LoVo (cell line): ENCODE data around the gene ZIC5.

Experiments used
- DNase-seq: peaks from one replicate; pipeline ENCODE4 v3.0.0-alpha.2; 2016; ENCODE audit warnings: low spot score

ZIC5 gene

DNA sequence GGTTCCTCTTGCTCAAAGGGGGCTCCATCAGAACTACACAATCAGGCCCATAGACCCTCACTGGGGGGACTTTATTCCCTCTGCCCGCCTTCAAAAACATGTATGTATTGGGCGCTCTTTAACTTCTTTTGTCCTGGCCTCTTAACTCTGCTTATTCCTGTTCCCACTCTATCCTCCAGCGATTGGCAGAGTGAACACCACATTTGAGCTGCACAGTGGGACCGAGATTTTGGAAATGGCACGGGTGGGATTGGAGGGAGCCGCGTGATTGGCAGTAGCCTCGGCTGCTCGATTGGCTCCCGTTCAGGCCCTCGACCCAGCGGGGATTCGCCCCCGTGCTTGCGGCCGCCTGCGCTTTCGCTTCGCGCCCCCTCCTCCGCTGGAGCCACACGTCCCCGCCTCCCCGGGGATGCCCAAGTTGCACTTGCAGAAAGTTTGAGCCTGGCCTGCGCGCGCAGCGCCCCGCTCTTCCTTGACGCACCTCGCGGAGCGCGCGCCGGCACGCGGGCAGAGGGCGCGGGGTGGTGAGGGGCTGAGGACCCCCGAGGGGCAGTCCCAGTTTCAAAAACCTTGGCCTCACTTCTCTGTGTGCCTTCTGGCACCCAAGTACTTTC is at the start of gene ZIC5:
Gene ZIC5, minus strand, starts transcription at position 192 of the 614 bp plus-strand sequence. Its CDS starts 164 bp downstream, at position 28.
- DNase-seq, result no peak

DNA sequence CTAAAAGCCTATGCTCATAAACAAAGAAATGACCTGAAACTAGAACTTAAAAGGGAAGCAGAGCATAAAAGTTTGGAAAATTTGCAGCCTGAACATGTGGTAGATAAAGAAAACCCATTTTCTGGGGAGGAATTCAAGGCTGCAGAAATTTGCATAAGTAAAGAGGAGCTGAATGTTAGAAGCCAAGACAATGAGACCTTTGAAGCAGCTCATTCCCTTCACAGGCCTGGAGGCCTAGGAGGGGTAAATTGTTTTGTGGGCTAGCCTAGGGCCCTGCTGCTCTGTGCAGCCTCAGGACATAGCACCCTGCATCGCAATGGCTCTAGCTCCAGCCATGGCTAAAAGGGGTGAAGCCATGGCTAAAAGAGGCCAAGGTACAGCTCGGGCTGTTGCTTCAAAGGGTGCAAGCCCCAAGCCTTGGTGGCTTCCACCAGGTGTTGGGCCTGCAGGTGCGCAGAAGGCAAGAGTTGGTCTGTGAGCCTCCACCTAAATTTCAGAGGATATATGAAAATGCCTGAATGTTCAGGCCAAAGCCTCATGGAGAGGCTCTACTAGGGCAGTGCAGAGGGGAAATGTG is 48.3 kb upstream of the ZIC5 start:
- DNase-seq, result no peak

DNA sequence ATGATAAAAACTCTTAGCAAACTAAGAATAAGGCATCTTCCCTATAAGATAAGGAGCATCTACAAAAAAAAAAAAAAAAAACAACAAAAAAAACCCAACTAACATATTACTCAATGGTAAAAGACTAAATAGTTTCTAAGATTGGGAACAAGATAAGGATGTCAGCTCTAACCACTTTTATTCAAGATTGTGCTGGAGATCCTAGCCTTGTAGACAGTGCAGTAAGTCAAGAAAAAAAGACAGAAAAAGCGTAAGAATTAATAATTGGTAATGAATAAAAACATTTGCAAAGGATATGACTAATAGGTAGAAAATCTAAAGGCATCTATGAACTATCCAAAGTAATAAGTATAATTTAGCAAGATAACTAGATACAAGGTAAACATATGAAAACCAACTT is 43.1 kb upstream of the ZIC5 start:
- DNase-seq, result no peak

DNA sequence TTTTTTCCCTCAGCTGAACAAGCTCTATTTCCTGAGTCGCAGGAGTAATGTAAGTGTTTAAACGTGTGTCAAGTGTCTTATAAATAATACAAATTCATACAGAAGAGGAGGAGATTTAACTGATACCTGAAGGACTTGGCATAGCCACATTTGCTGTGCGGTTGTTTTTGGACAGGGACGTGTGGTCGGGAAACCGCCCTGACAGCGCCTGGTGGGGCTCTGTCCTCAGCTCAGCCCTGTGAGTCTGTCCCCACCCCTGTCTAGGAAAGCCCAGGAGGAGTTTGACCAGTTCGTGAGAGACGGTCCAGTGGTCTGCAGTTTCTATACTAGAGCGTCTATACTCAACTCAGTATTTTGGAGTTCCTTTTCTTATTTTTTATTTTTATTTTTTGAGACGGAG is 26.7 kb upstream of the ZIC5 start:
- DNase-seq, result no peak

DNA sequence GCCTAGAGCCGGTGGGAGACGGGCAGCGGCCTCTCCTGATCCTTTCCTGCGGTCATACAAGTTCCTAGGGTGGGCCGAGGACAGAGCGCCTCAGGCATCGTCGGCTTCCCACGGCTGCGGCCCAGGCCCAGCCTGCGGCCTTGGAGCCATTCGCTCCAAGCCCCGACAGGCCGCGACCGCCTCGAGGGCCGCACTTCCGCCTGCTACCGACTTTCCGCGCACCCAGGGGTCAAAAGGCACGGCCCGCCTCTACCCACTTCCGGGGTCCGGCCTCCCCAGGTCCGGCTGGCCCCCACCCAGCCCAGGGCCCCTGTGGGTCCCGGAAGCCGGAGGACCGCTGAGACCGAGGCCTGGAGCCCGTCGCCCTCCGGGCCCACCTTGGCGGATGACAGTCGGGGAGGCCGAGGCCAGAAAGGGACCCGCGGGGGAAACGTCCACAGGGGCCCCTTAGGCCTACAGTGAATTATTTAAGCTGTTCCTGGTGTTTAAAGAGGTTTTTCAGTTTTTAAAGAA is 26.2 kb upstream of the ZIC5 start:
- DNase-seq, result no peak

DNA sequence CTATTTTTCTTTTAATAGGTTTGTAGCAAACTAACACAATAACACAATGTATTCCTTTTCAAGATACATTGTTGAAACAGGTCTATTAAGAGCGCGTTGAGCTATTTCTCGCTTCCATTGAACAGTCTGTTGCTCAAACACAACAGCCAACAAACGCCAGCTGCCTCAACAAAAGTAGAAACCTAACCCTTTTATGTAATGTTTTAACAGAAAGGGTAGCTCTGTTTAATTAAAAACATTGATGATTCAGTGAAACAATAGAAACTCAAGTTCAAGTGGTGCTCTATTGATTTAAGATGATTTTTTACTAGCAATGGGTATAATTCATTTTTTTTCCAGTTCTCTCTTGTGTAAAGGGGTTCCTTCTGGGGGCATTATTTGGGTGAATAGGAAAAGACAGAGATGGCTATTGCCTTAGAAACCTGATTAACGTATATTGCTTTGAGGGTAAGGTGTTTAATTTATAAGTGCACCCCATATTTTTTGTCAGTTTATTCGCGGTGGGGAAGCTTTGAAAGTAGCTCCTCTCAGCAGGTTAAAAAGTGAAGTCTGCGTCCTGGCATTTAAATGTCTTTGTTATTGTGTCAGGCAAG is 24.9 kb upstream of the ZIC5 start:
- no peak for DNase-seq

DNA sequence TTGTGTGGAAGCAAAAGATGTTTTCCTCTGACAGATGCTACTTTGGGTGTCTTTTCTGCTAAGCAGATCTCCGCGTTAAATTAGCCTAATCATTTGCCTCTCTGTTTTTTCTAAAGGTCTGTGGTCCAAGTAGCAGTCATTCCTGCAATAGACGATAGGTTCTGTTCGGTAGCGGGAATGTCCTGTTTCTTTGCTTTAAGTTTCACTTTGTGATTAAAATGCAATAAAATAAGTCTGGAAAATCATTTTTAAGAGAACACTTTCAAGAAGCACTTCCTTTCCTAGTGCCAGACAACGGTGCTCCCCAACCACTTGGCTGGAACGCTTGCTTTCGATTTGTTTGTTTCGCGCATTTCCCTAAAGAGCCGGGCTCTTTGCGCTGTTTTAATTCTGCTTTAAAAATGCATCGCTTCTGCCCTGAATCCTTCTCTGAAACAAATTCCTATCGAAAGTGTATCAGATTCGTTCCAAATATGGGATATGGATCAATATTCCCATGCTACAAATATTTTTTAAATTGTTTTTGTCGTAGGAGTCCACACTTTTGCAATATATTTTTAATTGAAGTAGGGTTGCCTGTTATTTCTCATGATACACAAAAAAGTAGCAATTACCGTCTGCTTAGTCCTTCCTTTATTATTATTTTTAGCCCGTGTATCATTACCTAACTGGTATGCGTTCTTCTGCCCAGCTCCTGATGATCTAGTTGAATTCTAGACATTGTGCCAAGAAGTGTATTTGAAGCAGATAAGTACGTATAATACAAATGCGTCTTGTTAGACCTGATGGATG is 24.2 kb upstream of the ZIC5 start:
- DNase-seq, result peak; percentile 51

DNA sequence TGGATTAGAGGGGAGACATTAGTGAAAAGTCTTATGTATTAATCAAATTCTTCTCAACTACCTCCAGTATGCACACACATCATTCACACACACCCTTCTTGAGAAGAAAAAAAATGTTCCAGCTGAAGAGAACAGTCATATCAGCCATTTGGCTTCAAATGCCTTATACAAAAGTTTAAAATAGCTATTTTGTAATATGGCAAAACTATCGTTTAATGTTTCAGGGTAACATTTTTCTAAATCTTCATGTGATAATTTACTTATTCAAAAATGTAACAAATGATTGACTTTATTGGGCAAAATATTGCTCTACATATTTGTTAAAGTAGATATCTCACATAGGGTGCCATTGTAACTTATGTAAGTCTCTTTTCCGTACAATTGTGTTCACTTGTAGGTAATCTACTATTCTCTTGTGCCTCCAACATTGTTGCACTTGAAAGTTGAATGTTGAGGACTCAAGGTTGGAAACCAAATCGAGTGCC is 23.6 kb upstream of the ZIC5 start:
- no peak for DNase-seq

DNA sequence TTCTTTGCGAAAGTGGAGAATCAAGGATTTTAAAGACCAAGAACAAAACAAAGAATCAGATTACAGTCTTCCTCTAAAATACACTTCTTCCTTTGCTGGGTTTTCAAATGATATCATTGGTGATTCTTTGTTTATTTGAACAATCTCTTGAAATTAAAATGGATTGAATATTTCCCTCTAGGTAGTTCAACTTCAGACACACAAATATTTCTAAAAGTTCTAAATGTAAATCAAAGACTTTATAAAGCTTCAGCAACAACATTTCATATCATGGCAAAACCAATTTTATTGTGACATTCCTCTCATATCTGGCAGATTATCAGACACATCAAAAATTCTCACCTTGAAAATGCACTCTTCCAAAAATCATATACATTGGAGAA is 23.1 kb upstream of the ZIC5 start:
- no peak for DNase-seq

DNA sequence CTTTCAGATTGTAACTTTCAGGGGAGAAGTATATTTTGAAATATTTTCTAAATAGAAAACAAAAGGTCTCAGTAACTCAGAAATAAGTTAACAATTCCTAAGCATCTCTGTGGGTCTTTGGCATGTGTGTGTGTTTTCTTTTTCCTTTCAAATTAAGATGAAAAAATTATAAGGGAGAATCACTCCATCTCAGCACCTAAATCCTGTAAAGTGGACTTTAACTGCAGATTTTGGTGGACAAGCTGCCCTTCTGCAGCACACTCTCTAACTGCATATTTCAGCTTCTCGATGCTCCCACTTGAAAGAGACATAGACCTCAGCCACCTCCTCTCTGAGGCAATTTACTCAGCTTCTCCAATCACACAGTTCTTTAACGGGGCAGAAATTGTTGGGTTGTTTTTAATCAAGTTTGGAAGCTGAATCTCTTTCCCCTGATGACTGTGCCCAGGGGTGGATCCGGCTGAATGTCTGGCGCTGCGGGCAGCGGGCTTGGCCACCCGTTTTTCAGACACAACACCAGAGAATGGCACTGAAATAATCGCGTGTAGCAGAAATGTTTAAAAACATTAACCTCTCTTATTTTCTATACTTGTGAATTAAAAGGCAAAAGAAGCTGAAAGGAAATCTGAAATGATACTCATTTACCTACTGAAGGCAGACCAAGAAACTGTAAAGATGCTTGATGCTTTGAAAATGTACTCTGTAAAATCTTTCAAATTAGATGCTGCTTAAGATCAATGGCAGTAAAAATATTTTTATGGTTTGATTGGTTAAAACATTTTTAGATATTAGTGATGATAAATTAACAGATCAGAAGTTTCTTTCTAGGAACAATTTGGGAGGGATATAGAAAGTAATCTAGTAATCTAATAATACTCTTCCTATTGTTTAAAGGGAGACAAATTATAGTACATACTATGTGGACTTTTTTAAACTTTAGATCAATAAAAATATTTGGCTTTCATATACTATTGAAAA is 22.4 kb upstream of the ZIC5 start:
- DNase-seq, result no peak

DNA sequence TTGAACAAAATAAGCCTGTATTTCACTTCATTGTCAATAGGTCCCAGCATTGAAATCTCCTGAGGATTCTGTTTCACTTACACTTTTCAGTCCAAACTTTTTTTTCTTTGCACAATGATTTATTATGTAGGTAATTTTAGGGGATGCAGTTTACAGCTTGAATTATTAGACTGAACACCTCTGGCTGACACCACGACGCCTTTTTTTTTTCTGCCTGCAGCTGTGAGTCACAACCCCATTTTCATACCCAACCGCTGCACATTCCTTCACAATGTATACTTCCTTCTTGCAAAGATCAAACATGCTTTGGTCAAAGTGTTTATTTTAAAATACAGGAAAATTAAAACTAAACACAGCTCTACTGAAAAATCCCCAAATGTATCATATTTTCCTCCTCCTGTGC is 21.4 kb upstream of the ZIC5 start:
- peak; percentile 65 for DNase-seq

DNA sequence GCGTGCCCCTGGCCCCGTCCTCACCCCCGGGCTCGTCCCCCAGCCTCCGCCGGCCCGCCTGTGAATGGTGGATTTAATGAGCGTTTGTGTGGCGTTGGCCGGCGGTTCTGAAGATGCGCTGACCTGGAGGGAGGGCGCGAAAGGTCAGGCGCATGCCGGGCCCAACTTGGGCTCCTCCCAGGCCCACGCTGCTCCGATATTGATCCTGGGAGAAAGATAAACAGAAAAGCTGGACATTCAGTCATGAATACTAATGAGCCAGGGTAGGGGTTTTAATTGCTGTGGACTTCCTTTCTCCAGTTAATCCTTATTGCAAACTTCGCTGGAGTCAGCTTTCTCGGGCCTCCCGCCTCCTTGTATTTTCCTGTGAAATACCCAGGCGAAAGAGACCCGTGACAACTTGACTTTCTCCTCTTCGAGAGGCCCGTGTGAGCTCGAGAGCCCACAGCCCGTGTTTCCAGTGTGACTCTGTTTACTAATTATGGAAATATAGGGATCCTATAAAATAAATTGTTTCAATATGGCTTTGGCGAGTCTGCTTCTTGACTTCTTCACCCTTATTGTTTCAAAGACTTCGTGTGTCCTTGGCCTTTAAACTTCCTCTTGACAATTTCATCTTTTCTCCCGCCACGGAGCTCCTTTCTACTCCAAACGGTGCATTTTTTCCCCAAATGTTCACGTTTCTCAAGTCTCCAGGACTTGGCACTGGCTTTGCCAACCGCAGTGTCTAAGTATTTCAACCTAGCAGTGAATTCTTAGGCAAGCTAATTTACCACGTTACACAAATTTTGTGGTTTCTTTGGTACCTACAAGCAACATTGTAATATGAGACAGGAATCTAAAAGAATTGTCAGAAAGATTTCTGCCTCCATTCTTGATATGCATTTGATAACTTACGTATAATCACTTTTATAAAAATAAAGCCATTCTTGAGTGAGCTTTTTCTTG is 20.5 kb upstream of the ZIC5 start:
- no peak for DNase-seq

DNA sequence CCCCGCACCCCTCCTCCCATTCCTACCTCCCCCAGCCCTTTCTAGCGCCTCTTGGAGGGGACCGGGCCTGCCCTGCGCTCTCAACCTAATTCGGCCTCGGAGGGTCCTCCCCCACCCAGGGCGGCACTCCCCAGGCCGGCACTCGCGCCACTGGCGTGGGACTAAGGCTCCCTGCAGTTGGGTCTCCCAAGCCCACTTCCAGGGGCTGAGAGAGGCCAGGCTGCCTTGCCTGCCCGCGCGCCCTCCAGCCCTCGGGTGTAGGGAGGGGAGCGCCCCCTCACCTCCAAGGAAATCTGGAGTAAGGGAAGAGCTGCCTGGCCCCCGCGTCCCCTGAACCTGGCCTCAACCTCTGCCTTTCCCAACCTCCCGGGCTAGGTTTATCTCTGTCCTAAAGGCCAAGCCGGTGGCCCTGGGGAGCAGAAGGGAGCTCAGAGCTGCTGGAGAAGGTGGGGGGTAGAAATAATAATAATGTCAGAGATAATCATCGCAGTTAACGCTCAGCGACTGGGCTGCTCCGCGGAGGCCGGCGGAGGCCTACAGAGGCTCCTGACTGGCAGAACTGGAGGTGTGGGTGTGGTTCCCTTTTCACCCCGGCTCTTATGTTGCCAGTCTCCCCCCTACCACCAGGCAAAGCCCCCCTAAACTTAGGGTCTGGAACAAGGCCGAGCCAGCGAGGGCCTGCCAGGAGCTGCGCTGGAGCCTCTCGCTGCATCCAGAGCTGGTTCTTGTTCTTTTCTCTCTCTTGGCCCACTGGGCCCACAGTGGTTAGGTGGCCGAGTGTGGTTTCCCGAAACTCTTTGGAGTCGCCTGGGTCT is 19.7 kb upstream of the ZIC5 start:
- DNase-seq, result no peak

DNA sequence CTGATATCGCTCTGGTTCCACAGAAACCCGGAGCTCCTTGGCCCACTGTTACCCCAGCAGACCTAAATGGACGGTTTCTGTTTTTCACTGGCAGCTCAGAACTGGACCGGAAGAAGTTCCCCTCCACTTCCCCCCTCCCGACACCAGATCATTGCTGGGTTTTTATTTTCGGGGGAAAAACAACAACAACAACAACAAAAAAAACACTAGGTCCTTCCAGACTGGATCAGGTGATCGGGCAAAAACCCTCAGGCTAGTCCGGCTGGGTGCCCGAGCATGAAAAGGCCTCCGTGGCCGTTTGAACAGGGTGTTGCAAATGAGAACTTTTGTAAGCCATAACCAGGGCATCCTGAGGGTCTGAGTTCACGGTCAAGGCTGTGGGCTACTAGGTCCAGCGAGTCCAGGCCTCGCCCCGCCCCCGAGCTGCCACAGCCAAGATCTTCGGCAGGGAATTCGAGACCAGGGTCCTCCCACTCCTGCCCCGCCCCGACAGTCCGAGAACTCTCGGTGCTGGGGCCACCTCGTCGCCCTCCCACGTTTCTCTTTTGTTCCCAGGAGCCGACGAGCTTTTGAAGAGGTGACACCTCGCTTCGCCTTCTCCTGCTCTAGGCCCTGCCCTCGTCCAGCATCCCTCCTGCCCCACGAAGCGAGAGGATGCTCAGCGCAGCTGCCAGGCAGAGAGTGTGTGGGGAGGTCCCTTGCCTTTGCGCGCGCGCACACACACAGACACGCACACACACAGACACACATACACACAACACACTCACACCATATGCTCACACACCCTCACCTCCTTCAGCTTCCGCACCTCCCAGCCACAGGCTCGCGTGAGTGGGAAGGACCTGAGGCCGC is 18.8 kb upstream of the ZIC5 start:
- DNase-seq, result no peak

DNA sequence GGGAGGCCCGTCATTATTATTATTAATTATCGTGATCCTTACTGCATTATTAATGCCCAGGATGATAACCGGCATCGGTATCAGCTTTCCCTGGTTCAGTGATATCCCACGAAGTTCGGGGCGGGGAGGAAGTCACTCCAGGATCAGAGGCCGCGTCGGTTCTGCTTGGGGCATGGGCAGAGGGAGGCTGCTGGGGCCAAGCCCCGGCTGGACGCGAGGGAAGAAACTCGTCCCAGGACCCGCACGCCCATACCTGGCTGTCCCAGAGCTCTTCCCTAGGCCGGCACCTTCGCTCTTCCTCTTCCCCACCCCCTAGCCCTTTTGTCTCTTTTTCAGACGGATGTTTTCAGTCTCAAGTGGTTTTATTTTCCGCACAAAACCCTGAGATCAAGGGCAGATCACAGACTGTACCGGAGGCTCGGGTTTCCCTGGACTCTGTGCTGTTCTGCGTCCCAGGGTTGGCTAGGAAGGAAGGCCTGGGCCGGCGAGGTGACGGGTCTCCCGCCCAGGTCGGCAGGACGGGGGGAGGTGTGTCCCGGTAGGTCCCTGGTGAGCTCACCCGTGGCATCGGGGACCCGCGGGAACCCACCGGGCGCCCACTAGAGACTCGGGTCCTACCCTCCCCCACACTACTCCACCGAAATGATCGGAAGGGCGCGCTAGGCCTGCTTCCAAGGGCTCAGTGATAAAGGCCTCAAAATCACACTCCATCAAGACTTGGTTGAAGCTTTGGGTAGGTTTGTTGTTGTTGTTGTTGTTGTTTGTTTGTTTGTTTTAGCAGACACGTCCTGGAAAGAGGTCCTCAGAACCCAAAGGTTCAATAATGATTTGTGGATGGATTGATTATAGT is 17.9 kb upstream of the ZIC5 start:
- no peak for DNase-seq

DNA sequence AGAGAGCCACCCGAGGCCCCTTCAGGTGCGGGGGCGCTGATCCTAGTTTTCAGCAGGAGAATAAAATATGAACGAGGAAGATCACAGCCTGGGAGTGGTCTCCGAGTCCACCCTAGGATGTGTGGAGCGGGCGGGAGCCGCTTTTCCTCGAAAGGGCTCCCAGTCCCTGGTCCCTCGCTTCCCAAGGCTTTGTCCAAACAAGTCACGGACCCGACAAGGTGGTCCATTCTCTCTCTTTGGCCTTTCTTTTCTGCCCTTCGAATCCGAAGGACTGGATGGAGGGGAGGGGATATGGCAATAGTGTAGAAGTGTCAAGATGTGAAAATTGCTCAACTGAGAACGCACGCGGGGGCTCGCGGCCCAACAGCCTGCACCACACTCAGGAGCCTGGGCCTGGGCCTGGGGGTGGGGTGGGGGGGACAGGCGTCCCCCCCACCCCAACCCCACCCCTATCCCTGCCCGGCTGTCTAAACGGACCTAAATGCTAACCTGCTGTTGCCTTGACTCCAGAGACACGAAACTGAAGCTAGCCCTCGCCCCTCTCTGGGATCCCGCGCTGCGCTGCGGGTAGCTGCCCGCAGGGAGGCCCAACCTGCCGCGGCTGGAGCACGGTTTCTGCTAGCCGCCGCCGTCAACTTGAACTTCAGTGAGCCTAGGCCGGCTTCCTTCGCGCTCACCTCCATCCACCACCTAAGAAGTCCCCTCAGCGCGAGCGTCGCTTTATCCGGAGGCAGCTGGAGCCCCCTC is 17.1 kb upstream of the ZIC5 start:
- DNase-seq, result no peak
